SHP77 (cell line): ENCODE data around the gene POLL.
"Not testable (repeated sequence)": the region's sequence is repeated elsewhere in the genome, so short reads cannot be mapped to it uniquely, and the experiment has no call there.

Source experiments
- DNase-seq, 2 experiments: peaks; one replicate each; lab custom pipeline; 2025; lab: John Stamatoyannopoulos, UW

The POLL gene

DNA sequence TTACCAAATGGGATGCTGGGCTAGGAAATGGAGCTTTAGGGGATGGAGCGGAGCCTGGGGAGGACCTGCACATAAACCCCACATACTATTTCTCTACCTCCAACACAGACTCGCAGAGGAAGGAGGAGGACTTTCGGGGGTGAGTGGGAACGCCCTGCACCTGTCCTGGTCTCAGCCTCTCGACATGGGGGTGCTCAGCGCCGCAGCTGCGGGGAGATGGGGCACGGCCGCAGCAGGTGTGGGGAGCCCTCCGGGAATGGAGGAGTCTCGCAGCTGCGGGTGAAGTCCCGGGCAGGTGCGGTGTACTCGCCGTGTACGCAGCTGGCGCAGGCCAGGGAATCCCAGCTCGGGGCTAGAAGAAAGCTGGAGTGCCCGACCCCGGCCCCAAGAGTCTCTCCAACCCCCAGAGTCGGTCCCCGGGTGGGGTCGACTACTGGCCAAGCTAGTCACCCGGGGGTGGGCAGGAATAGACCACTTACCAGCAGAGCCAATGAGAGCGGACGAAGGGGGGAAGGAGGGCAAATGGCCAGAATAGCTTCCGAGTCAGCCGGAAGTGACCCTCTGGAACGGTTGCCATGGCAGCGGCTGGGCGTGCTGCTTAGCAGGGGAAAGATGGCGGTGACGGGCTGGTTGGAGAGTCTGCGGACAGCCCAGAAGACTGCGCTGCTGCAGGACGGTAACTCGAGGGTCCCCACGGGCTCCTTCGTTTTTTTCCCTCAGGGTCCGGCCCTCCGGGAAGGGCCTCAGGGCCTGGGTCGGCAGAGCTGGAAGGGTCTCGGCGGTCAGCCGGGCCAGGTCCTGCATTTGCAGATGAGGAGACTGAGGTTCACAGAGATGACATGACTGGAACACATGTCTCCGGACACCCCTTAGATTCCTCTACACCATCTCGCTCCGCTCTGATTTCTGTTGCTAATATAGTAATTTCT is at the start of gene POLL, which contains the start of gene DPCD:
Gene POLL, minus strand, starts transcription at position 533 of the 929 bp plus-strand sequence. CDS start 897 bp downstream, outside the sequence.
Gene DPCD, plus strand, starts transcription at position 597 of the 929 bp plus-strand sequence. Its CDS starts 16 bp downstream, at position 613.
- peak; percentile 91 to 96 for DNase-seq

DNA sequence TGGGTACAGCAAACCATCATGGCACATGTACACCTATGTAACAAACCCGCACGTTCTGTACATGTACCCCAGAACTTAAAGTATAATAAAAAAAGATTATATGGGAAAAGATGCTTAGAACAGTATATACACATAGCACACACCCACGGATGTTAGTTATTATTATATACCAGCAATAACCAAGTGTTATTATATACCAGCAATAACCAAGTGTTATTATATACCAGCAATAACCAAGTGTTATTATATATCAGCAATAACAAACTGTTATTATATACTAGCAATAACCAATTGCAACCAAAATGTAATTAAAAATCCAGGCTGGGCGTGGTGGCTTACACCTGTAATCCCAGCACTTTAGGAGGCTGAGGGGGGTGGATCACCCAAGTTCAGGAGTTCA is 45.5 kb upstream of the POLL start:
- not testable (repeated sequence) for DNase-seq

DNA sequence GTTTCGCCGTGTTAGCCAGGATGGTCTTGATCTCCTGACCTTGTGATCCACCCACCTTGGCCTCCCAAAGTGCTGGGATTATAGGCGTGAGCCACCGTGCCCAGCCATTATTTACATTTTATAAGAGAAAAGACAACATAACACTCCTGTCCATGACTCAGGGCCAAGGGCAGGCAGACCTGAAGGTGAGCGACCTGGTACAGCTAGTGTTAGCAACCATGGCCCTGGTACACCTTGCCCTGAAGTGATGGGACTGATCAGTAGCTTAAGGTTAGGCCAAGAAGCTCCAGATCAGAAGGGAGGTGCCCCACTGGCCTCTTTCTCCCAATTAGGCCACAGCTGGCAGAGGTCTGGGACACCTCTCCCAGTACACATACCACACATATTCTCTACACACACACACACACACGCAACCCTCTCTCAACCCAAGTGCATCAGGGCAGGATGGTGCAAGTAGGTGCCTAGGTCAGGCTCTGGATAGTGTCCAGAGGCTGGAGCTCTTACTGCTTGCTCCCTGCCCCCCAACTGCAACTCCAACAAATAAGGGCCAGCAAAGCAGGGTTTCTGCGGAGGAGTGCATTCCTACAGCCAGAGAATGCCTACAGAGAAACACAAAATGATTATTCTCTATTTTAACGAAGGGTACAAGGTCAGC is 43.9 kb upstream of the POLL start:
- DNase-seq: no peak

DNA sequence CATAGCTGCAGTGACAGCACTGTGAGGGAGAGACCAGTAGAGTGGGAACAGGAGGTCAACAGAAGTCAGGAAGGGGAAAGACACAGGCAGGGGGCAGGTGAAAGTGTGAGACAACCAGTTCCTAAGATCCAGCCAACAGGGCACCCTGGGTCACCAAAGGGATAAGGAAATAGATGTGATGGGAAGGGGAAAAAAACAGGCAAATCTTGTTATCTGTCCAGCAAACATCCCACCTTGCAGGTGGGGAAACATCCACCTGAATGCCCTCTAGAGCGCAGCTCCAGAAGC is 42.5 kb upstream of the POLL start:
- no peak for DNase-seq

DNA sequence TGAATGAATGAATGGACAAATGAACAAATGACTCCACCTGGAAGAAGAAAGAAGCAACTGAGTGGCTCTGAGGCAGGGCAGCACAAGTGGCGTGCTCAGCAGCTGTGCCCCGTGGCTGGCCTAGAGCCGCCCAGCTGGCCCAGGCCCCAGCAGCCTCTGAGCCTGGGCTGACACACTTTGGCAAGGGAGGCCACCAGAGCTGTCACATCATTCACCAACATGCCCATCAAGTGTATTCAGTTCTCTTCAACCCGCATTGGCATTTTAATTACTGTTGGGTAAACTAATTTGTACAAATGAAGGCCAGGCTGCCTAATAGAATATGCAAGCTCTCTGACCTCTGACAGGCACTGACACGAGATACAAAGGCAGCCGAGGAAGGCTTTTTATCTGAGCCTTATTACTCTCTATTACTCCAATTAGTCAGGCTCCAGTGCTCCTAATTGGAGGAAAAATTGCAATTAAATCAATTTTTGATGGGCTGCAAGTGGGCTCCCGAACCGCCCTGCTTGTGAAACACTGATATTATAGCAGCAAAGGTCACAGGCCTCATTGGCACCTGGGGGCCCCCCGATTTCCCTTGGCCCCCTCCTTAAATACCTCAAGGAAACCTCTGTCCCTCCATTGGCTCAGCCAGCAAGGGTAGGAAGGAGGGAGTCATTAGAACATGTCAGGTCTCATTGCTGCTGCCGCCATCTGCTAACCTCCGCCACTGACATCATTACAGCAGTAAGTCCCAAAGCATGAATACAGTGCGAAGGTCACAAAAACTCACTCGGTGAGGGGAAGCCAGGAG is 42.0 kb upstream of the POLL start:
- DNase-seq: no peak

DNA sequence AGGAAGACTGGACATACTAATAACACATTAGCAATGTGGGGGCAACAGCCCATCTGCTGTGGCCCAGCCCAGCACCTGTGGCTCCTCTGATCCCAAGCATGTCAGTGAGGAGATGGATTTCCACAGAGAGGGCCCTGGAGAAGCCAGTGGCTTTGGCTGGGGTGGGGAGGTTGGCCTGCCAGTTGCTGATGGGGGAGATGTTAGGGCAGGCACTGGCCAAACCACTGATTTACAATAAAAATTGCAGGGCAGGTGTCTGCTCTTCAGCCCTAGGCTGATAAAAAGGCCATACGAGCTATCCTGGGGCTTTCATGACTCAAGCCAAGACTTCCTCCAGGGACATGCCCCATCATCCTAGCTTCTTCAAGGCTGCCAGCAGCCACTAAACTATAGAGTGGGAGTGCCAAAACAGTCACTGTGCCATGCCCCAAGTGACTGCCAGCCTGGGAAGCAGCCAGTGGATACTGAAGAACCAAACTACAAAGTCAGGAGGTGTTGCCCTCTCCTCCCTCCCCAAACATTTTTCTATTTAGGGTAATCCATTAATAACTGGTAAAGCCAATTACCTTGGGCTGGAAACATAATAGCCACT is 37.9 kb upstream of the POLL start:
- no peak for DNase-seq

DNA sequence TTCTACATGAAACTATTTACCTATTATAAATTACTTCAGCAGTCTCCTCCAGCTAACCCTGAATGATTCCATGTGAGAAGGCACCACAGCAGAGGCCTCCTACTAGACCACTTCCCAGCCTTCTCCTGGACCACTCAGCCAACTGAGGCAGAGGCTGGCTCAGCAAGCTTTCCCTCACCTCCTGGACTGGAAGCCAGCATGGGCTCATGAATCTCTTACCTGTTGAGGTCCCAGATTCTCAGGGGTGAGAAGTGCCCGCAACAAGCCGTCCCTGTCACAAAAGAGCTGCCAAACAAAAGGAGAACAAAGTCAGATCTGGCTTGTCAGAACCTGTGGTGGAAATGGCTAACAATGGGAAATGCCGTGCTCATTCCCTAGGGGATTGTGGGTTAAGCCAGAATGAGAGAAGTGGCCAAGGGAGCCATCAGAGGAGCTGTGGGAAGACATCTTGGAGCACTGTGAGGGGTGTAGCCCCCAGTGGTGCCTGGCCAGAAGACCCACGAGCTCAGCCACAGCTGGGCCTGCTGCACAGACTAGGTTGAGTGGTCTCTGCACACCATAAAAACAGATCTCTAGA is 36.6 kb upstream of the POLL start:
- DNase-seq: no peak

DNA sequence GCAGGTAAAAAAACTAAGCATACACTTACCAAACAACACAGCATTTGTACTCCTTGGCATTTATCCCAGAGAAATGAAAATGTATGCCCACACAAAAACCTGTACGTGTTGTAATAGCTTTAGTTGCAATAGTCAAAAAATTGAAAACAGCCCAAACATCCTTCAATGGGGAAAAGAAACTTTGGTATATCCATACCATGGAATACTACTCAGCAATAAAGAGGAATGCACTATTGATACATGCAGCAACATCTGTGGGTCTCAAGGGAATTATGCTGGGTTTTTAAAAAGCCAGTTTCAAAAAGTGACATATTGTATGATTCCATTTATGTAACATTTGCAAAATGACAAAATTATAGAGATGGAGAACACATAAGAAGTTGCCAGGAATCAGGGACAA is 35.5 kb upstream of the POLL start:
- no peak for DNase-seq

DNA sequence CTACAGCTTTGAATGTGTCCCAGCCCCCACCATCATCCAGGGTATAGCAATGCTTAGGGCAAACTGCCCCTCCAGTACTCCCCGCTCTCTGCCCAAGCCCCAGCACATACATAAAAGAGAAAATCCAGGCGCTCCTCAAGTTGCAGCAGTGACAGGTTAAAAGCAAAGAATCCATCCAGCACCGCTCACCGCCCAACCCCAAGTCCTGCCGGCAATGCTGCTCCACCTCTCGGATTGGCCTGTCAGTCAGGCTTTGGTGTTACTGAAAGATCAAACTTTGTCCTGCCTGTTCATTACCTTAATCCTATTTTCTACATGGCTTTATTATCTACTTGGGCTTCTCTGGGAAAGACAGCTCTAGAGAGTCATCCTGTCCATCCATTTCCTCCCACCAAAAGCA is 31.9 kb upstream of the POLL start:
- no peak for DNase-seq

DNA sequence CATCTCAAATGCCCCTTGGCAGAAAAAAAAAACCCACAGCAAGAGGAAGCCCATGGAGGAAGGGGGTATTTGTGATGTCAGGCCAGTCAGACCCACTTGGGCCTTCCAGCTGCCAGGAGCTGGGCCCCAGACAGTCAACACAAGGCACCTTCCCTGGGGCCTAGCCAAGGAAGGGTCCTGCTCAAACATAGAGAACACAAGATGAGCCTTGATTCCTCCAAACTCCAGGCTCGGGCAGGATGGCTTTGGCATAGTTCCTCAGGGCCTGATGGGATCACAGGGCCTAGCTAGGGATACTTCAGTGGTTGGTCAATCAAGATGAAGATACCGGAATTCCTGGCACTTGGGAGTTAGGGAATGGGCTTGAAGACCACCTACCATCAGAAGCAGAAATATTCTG is 30.8 kb upstream of the POLL start:
- no peak for DNase-seq

DNA sequence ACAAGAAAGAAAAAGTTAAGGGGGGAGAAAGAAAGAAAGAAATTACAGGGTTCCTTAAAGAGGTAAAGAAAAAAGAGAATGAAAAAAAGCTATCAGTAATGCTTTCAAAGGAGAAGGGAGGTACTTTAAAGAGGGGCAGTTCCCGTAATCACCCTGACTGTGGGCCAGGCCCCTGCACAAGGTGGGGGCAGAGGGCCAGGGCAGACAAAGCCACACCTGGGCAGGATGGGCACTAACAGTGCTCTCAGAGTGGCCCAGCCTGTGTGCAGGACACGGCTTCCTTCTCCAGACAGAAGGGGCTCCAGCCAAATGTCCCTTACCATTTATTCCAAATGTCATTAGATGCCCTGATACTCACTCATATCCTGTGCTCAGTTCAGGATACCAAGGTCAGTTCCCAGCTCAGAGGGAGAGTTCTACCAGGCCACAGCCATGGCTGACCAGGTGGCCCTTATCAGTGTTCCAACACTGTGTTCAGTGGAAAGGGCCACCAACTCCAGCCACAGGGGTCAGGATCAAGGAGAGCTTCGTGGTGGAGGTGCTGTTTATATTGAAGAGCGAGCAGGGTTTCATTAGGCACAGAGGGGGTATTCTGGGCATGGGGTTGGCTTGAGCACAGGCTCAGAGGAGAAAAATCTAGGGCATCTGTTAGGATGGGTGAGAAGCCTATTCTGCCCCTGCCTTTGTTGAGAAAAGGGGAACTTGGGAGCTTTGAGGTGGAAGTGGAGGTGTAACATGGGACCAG is 29.9 kb upstream of the POLL start:
- no peak for DNase-seq

DNA sequence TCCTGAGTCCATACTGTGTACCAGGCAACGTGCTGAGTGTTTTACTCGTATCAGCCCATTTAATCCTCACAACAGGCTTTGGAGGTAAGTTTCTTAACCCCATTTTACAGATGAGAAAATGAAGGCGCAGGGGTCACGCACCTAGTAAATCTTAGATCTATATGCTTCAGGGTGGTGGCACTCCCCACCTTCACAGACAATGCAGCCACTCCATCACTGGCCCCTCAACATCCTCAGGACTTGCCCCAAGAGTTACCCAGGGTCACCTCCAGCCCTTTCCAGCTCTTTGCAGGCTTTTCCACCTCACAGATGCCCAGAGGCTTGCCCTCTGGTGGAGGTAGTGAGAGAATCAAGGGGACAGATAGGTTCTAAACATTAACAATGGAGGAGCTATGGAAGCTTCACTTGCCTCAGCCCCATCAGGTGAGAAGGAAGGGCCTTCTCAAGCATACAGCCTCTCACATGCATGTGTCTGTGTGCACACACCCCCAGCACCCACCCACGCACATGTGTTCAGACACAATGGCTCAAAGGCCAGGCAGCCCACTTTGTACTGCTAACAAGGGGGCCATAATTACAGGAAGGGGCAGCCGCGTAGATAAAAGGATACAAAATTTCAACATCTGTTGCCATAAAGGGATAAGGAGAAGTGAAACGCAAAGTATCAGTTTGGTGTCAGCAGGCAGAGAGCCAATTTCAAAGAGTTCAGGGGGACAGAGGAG is 29.2 kb upstream of the POLL start:
- no peak for DNase-seq

DNA sequence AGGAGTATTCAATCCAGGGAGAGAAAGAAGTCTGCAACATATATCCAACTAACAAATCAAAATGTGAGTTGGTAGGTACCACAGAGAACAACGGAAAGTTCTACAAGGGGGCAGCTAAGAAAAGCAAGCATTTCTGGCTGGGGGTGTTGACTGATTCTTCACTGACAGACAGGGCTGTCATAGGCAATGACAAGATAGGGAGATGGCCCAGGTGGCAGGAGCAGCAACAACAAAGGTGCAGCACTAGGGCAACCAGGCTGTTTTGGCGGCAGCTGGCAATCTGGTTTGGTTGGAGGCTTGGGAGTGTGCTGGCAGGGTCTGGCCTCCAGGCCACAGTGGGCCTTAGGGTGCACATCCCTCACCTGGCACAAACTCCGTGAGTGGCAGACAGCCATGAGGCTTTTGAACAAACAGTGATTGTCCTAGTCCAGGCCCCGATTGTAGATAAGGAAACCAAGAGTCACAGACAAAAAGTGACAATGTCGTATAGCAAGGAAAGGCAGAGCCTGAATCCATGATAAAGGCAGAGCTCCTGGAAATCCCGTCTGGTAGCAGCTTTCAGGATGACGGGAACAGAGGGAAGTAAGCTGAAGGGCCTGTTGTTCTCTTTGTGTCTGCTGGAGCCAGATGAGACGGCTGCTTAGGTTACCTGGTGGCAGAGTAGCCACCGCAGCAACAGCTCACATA is 28.5 kb upstream of the POLL start:
- DNase-seq: no peak

DNA sequence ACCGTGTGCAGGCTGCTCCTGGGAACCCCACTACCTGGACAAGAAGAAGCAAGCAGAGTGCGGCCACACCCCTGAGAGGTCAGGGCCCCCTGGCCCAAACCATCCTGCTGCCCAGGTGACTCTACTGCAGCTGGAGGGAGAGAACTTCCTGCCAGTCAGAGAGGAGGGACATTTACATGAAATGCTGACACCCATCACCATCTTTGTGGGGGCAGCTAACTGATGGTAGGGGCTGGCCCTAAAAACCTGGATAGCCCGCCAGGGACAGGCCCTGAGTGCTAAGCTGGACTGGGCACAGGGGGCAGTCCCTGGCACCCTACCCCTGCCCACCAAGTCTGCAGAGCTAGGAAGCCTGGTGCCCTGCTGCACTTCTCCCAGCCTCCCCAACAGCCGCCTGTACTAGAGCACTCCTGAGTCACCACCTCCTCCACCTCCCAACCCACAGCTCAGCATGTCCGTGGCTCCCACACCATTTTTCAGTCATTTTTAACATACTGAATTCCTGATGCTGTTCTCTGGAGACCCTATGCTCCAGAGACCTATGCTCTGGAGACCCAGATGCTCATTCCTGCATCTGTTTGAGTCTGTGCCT is 27.6 kb upstream of the POLL start:
- no peak for DNase-seq

DNA sequence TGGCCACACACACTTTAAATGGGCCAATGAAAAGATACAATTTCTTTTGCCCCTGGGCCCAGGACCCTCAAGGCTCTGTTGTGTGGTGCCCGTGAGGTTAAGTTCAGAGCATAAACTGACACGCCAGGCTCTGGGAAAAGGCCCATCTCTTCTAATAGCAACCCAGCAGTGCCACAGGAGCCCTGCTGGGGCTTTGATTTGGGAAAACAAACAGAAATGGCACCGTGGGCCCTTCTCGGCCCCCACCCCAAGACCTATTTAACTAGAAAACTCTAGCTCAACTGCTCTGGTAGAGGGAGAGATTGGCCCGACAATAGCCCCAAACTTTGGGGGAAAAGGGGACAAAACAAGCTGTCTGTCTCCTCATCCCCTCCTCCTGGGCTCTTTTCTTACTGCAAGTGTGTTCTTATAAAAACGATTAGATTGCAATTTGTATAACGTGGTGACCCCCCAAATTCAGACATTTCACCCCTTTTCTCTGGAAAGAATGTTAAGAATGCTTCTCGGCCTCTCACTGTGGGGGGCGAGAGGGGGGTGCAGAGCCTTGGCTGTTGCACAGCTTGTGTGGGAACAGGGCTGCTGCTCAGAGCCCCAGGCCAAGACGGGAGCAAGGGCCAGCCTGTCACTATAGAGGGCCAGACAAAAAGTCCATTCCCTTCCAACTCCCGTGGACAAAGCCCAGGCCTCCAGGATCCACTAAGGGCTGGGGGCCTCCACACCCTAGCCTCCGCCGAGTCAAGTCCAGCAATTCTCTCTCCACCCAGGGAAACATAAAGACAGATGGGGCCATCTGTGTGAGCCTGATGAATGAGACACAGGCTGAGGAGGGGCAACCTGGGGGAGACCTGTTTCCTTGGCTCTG is 26.8 kb upstream of the POLL start:
- no peak for DNase-seq

DNA sequence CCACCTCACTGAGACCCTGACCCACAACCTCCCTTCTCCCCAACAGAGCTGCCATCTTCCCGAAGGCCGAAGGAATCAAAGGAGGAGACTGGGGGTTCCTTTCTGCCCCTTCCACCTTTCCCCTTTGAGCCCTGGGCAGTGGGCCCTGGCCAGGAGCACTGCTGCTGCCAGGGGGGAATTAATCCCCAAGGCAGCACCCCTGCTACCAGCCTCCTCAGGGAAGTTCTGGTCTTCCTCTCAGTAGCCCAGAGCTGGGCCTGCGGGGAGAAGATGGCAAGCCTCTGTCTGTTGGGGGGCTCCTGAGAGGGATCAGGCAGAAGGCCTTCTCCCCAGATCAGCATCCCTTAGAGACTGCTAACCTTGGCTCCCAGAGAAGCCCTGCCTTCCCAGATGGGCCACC is 25.6 kb upstream of the POLL start:
- DNase-seq: no peak

DNA sequence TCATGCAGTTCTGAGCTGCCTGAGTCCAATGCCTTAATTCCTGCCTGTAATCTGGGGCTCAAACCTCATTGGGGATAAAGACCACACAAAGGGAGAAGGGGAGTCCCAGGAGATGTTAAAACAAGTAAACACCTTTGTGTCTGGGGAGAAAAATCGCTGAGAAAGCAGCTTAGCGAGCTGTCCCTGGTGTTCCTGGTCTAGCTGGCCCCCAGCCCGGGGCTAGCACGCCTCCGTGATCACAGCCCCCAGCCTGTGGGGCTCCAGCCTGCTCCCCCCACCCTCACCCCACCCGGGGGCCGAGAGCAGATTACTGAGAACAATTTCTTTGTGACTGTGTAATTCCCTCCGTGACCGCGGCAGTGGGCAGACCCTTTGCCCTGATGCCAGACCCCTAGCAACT is 24.8 kb upstream of the POLL start:
- DNase-seq: no peak

DNA sequence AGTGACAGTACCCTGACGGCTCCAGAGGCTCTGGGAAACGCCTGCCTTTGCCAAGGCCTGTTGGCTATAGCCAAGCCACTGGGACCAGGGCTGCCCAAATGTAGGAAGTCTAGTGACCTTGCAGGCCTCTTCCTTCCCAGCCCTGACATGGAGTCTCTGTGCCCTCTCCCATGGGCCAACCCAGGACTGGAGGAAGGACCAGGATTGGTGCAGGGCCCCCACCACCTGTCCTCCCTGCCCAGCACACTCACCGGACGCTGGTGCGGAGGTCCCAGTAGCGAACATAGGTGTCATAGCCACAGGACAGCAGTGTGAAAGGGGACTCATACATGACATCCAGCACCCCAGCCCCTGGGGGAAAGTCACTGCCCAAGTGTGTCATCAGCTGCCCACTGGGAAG is 24.0 kb upstream of the POLL start:
- no peak for DNase-seq
